ENCODE measurements around the gene ALKBH3.

The ALKBH3 gene

DNA sequence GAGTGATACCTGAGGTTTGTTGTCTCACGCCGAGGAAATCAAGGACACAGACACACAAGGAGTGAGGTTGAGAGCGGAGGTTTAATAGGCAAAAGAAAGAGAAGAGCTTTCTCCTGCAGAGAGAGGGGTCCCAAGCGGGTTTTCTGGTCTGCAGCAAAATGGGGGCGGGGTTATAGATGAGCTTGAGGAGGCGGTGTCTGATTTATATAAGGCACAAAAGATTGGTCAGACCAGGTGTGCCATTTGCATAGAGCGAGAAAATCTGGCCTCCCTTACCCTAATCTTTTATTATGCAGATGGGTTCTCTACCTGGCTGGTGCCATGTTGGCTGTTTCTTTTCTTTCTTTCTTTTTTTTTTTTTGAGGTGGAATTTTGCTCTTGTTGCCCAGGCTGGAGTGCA is 73.6 kb downstream of the ALKBH3 start:
- DNase-seq (ENCODE audit: extremely low read depth, insufficient read length): no peak
- TF ChIP-seq, protein P1, sequence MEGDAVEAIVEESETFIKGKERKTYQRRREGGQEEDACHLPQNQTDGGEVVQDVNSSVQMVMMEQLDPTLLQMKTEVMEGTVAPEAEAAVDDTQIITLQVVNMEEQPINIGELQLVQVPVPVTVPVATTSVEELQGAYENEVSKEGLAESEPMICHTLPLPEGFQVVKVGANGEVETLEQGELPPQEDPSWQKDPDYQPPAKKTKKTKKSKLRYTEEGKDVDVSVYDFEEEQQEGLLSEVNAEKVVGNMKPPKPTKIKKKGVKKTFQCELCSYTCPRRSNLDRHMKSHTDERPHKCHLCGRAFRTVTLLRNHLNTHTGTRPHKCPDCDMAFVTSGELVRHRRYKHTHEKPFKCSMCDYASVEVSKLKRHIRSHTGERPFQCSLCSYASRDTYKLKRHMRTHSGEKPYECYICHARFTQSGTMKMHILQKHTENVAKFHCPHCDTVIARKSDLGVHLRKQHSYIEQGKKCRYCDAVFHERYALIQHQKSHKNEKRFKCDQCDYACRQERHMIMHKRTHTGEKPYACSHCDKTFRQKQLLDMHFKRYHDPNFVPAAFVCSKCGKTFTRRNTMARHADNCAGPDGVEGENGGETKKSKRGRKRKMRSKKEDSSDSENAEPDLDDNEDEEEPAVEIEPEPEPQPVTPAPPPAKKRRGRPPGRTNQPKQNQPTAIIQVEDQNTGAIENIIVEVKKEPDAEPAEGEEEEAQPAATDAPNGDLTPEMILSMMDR (IDR thresholded peaks at IDR 0.05; ENCODE audit: insufficient read depth, low read length, poor library complexity, severe bottlenecking): no peak
- no peaks in the 10 kb centered on the region for H3K27me3 ChIP-seq (replicated peaks; ENCODE audit: control insufficient read depth, insufficient read depth, low read length)
- H3K4me3 ChIP-seq (replicated peaks; ENCODE audit: low read depth, low read length): no peak overlapping the region
- no peaks in the 10 kb centered on the region for H3K36me3 ChIP-seq (ENCODE audit: control insufficient read depth, insufficient read depth, low read length)

DNA sequence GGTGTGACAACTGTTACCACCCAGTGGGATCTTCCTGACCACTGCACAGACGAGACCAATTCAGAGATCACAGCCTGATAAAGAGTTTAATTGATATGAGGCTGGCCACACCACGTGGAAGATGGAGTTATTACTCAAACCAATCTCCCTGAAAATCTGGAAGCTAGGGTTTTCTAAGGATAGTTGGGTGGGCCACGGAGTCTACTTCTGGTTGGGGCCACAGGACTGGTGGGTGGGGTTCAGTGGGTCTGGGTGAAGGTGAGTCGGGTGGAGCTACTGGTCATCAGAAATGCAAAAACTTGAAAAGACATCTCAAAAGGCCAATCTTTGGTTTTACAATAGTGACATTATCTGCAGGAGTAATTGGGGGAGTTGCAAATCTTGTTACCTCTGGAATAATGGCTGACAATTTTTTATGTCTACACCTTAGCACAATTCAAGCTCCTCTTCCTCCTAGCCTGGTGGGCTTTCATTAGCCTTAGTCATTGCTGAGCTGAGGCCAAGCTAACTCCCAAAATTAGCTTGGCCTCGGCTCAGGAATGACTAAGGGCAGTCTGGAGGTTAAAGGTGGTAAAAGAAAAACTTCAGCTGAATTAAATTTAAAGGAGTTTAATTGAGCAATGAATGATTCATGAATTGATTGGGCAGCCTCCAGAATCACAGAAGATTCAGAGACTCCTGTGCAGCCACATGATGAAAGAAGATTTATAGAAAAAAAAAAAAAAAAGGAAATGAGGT is 74.9 kb downstream of the ALKBH3 start:
- H3K4me3 ChIP-seq (replicated peaks; ENCODE audit: low read depth, low read length): no peak overlapping the region
- no peak for DNase-seq (ENCODE audit: extremely low read depth, insufficient read length)
- no peaks in the 10 kb centered on the region for H3K36me3 ChIP-seq (ENCODE audit: control insufficient read depth, insufficient read depth, low read length)
- no peaks in the 10 kb centered on the region for H3K27me3 ChIP-seq (replicated peaks; ENCODE audit: control insufficient read depth, insufficient read depth, low read length)
- TF ChIP-seq, protein P1 (IDR thresholded peaks at IDR 0.05; ENCODE audit: insufficient read depth, low read length, poor library complexity, severe bottlenecking): no peak

DNA sequence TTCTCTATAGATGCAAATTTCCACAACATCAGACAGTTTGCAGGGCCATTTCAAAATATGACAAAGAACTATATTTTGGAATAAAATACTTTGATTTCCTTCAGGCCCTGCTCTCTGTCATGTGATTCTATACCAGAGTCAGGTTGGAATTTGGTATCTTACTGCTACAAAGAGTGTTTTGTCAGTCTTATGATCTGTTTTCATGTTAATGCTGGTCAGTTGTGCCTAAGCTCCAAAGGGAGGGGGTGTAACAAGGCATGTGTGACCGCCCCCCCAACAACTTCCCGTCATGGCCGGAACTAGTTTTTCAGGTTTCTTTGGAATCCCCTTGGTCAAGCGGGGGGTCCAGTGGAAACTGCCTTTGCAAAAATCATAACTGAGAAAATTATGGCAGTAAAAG is 76.9 kb downstream of the ALKBH3 start:
- TF ChIP-seq, protein P1 (IDR thresholded peaks at IDR 0.05; ENCODE audit: insufficient read depth, low read length, poor library complexity, severe bottlenecking): no peak
- H3K36me3 ChIP-seq (ENCODE audit: control insufficient read depth, insufficient read depth, low read length): no peaks in the 10 kb centered on the region
- H3K27me3 ChIP-seq (replicated peaks; ENCODE audit: control insufficient read depth, insufficient read depth, low read length): no peaks in the 10 kb centered on the region; the same call in 1 of the 2 replicates
- DNase-seq (ENCODE audit: extremely low read depth, insufficient read length): no peak
- no peak overlapping the region for H3K4me3 ChIP-seq (replicated peaks; ENCODE audit: low read depth, low read length)

DNA sequence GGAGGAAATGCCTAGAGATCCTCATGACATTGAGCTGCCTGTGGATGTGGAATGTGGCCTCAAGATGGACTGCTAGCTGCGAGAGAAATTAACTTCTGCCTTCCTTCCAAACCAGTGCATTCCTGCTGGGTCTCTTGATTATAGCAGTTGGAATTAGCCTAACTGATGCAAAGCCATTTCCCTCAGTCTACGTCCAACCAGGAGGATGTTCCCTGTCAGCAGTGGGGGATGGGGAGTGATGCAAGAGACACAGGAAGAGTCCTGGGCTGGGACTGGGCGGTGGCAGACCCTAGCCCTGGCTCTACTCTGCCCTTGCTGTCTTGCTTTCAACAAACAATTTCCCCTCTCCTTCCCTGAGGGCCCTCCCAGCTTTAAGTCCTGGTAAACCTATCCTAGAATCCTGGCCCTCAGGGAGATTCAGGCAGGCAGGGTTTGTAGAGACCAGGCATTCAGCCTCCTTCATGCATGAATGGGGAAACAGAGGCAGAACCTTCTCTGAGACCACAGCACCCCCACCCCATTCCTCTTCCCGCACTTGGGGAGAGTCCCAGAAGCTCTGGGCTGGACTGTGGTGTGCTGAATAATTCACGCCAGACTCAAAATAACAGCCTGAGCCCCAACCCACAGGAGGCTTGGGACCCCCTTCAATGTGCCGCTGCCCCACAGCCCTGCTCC is 78.8 kb downstream of the ALKBH3 start:
- Histone ChIP-seq H3K27me3 (replicated peaks; ENCODE audit: control insufficient read depth, insufficient read depth, low read length) (no peaks in the 10 kb centered on the region; the same call in none of the 2 replicates), H3K4me3 (replicated peaks; ENCODE audit: low read depth, low read length) (no peak overlapping the region), H3K36me3 (ENCODE audit: control insufficient read depth, insufficient read depth, low read length) (no peaks in the 10 kb centered on the region)
- TF ChIP-seq, protein P1 (IDR thresholded peaks at IDR 0.05; ENCODE audit: insufficient read depth, low read length, poor library complexity, severe bottlenecking): no peak
- DNase-seq (ENCODE audit: extremely low read depth, insufficient read length): no peak

DNA sequence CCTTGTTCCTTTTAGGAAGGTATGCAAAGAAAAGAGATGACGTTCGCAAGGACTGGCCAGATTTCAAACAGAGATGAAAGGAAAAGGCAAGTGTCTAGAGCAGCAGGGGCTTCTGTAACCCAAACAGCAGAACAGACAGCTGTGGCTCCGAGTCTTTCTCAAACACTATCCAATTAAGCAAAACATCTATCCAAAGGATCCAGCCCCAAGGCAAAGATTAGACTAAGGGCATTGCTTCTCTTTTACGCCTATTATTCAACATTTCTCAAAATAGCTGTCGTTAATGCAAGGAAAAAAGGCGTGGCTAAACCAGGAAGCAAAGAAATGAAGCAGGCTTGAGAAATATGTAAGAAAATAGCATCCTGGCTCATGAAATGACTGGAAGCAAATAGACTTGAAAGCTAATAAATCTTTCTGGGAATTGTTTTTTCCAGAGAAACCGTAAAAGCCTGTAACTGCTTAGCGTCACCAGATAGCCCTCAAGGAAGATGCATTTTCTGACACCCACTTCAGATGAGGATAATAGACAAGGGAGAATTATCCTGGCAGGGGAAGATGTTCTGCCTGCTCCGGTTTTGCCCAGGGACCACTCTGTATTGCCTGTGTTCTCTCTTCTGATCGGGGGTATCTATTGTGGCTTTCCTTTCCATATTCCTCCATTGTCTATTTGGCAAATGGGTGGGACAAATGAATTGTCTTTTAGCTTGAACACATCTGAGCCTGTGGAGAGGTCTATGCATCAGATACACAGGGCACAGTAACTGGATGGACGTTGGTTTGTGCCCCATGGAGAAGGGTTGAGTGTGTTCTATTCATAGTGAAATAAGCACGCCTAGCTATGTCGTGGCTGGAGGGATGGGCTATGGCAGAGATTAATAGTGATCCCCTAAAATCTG is 82.0 kb downstream of the ALKBH3 start:
- TF ChIP-seq, protein P1 (IDR thresholded peaks at IDR 0.05; ENCODE audit: insufficient read depth, low read length, poor library complexity, severe bottlenecking): no peak
- Histone ChIP-seq H3K36me3 (ENCODE audit: control insufficient read depth, insufficient read depth, low read length) (no peaks in the 10 kb centered on the region), H3K4me3 (replicated peaks; ENCODE audit: low read depth, low read length) (no peak overlapping the region), H3K27me3 (replicated peaks; ENCODE audit: control insufficient read depth, insufficient read depth, low read length) (no peaks in the 10 kb centered on the region; the same call in none of the 2 replicates)
- DNase-seq (ENCODE audit: extremely low read depth, insufficient read length): no peak
